ENCODE results near the gene CPB2.

DNA sequence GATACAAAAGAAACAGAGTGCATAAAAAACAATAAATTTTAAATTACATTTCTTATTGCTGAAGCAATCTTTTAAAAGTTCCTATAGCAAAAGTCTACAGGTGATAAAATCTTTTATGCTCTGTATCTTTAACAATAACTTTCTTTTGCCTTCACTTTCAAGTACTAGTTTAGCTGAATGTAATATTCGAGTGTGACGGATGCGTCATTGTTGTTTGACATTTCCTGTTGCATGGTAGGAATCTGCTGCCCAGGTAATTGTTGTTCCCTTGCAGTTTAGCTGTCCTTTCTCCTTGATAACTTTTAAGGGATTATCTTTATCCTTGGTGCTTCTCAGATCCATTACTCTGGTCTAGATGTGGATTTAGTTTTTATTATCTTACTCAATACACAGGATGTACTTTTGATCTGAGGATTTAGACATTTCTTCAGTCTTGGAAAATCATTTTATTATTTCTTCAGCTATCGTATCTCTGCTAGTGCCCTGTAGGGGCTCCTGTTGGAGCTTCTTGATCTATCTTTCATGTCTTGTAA, 2.1 kb upstream of the CPB2 start:
- TF ChIP-seq, protein P1, sequence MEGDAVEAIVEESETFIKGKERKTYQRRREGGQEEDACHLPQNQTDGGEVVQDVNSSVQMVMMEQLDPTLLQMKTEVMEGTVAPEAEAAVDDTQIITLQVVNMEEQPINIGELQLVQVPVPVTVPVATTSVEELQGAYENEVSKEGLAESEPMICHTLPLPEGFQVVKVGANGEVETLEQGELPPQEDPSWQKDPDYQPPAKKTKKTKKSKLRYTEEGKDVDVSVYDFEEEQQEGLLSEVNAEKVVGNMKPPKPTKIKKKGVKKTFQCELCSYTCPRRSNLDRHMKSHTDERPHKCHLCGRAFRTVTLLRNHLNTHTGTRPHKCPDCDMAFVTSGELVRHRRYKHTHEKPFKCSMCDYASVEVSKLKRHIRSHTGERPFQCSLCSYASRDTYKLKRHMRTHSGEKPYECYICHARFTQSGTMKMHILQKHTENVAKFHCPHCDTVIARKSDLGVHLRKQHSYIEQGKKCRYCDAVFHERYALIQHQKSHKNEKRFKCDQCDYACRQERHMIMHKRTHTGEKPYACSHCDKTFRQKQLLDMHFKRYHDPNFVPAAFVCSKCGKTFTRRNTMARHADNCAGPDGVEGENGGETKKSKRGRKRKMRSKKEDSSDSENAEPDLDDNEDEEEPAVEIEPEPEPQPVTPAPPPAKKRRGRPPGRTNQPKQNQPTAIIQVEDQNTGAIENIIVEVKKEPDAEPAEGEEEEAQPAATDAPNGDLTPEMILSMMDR (IDR thresholded peaks at IDR 0.05 in 8 of 11, conservative IDR thresholded peaks at IDR 0.05 in 3 of 11): no peak
- TF ChIP-seq POLR2AphosphoS5 (IDR thresholded peaks at IDR 0.05): no peak
